HG02678 (cell line): Measurements from ENCODE around the gene C16orf74.

Experiments used
- ATAC-seq: cut with Tn5 transposase; IDR thresholded peaks from one replicate; pipeline ENCODE4 v1.9.1; 2021; ENCODE audit warnings: mild to moderate bottlenecking, moderate library complexity; ENCODE audit not compliant: unreplicated experiment

Gene C16orf74

DNA sequence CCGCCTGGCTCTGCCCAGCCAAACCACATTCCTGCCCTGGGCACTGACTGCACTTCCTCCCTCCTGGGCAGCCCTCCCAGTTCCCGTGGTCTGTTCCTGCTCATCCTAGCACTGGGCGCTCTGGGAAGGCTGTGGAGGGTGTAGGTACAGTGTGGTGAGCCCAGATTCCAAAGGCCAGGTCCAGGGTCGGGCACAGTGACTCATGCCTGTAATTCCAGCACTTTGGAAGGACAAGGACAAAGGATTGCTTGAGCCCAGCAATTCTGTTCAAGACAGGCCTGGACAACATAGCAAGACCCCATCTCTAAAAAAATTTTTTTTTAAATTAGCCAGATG, 30.6 kb downstream of the C16orf74 start:
- no peak for ATAC-seq

DNA sequence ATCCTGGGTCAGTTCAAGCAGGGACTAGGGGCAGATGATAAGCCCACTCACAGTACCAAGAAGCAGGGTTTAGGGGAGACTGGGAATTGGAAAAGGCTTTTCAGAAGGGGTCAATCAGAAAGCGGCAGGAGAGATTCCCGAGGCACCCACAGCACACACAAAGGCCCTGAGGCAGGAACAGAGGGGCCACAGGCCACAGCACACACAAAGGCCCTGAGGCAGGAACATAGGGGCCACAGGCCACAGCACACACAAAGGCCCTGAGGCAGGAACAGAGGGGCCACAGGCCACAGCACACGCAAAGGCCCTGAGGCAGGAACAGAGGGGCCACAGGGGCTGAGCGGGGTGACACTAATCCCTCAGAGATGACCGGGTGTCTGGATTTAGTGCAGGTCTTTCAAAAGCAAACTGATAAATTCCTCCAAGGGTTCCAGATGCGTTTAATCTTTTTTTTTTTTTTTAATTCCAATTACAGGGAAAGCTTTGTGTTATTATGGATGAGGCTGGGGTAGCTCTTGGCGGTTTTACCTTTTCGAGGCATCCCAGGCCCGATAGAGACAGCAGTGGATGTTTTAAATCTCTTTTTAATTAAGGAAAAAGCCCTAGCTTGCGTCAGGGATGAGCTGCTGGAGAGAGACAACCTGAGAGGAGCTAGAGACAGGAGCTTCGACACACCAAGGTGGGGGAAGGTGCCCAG, 31.1 kb downstream of the C16orf74 start:
- no peak for ATAC-seq

DNA sequence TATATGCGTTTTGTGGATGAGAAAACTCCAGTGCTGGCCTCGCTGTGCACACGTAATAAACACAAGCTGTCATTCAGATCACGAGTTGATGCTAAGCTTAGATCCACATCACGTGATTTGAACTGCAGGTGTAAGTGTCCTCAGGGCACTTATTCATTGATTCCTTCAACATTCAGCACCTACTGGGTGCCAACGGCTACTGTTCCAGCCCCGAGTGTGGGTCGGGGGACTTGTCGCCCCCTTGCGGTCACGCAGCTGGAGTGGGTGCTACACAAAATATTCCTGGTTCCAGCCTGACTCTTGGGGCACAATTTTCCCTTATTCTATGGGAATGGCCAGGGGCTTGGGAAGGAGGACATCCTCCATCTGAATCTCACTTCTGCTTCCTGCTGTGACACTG, 32.2 kb downstream of the C16orf74 start:
- no peak for ATAC-seq

DNA sequence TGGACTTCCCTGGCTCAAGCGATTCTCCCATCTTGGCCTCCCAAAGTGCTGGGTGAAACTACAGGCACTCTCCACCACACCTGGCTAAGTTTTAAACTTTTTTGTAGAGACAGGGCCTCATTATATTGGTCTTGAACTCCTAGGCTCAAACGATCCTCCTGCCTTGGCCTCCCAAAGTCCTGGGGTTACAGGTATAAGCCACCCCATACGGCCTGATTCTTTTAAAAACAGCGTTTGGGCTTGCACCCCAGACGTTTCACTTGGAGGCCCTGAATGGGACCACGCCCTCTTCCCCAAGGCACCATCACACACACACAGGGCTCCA, 32.8 kb downstream of the C16orf74 start:
- ATAC-seq: no peak

DNA sequence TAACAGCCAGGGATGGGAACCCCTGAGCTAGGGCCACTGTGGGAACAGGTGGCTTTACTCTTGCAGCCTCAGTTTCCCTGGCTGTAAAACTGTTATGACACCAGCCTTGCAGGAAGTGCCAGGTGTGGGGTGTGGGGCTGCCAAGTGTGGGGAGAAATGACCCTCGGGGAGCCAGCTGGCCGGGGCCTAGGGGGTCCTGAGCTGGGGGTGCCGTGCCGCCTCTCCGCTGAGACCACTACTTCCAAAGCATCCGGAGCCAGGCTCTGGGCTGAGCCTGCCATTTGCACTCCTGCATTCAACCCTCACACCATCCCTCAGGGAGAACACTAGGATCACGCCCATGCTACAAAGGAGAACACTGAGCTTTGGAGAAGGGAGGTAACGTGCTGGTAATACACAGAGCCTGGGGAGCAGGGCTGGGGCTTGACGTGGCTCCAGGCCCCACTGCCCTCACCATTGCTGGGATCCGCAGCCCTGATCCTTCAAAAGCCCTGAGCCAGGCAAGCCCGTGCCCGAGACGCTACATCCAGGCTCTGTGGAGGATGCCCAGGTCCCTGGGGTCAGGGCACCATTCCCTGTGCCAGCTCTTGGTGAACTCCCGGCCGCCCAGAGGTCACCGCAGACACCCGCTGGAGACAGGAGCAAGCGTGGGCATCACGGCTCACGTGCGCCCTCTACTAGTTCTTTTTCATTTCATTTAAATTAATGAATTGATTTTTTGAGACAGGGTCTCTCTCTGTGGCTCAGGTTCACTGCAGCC, 33.3 kb downstream of the C16orf74 start:
- no peak for ATAC-seq

DNA sequence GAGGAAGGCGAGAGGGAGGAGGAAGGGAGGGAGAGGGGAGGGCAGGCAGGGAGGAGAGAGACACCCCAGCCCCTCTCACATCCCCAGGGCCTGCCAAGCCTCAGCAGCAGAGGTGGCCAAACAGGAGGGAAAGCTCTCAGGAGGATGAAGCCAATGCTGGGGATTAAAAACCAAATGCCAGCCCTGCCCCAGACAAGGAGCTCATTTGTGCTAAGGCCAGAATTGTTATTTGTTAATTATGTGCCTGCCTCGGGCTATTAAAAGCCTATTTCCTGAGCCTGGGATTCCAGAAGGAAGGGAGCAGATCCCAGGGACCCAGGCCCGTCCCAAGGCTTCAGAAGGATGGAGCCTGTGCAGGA, 34.2 kb downstream of the C16orf74 start:
- no peak for ATAC-seq

DNA sequence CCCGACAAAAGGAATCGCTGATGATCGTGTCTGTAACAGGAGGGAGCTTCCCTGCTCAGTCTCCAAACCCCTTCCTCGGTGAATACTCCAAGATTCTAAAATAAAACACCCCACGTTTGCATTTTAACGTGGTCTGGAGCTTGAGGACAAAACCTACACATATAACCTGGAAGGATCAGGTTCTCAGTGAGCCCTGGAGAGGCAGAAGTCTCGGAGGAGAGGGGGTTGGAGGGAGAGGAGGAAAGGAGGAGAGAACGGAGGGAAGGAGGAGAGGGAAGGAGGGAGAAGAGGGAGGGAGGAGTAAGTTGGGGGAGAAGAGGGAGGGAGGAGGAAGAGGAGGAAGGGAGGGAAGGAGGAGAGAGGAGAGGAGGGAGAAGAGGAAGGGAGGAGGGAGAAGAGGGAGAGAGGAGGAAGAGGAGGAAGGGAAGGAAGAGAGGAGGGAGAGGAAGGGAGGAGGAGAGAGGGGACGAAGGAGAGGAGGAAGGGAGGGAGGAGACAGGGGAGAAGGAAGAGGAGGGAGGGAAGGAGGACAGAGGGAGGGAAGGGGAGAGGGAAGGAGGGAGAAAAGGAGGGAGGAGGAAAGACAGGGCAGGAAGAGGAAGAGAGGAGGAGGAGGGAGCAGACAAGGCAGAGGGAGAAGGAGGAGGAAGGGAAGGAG, 34.7 kb downstream of the C16orf74 start:
- no peak for ATAC-seq

DNA sequence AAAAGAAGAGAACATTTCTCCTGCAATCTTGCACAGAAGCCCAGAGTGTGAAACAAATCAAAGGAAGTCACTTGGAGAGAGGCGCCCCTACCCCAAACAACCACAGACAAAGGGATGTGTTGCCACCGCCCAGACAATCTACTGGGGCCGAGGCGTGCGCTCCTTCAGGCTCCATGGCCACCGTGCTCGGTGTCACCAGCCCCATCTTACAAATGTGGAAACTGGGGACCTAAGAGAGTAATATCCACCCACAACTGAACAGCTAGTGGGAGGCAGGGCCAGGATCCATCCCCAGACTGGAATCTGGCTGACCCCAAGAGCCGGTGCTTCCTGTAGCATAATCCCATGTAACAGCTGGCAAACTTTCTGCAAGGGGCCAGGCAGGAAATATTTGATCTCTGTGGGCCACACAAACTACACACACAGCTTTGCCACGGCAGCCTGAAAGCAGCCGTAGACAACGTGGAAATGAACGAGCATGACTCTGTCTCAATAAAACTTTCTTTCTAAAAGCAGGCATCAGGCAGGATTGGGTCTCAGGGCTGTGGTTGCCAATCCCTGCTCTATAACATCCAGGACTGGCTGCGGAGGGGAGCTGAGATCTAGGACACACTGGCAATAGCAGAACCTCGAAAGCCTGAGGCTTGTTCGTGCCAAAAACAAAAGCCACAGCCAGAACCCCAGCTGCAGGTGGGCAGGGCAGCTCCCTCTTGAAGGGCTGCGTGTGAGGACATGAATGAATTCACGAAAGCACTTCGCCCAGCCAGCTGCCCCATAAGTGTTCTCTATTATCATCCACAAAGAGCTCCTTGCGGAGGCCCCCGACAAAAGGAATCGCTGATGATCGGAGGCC, 35.5 kb downstream of the C16orf74 start:
- no peak for ATAC-seq

DNA sequence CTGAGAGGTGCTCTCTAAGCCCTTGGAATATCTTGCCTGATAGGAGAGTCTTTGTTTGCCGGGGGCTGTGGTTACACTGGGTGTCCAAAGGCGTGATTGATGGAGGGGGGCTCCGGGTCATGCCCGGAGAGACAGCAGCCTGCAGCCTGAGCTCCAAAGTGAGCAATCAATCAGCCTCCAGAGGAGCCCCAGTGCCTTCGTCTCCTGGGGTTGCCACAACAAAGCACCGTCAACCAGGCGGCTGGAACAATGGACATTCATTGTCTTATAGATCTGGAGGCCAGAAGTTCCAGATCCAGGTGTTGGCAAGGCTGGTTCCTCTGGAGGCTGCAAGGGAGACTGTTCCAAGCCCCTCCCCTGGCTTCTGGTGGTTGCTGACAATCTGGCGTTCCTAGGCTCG, 38.1 kb downstream of the C16orf74 start:
- no peak for ATAC-seq

DNA sequence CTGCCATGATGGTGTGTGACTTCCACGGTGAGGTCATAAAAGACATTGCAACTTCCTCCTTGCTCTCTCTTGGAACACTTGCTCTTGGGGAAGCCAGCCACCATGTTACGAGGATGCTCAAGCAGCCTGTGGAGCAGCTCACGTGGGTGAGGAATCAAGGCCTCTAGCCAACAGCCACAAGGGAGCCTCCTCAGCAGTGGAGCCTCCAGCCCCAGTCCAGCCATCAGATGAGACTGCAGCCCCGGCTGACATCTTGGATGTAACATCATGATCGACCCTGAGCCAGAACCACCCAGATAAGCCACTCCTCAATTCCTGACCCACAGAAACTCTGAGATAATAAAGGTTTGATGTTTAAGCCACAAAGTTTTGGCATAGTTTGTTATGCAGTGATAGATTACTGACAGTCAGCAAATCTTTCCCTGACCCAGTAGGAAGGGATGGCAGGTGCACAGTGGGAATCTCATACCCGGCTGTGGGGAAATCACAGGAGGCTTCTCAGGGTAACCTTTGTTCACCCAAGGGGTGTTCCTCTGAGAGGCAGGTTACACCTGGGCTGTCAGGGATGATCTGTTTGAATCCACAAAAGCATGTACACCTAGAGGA, 38.8 kb downstream of the C16orf74 start:
- ATAC-seq: no peak

DNA sequence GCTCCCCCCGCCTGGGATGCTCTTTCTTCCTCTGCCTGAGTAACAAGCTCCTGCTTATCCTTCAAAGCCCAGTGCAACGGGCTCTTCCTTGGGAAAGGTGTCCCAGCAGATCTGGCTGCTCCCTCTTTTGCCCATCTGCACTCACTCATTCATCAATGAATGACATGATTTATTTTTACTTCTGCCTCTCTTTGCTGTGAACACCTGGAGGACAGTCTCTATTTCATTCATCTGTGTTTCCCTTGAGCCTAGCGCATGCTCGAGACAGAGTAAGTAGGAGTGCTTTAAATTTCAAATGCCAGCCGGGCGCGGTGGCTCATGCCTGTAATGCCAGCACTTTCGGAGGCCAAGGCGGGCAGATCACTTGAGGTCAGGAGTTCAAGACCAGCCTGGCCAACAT, 40.2 kb downstream of the C16orf74 start:
- ATAC-seq: no peak

DNA sequence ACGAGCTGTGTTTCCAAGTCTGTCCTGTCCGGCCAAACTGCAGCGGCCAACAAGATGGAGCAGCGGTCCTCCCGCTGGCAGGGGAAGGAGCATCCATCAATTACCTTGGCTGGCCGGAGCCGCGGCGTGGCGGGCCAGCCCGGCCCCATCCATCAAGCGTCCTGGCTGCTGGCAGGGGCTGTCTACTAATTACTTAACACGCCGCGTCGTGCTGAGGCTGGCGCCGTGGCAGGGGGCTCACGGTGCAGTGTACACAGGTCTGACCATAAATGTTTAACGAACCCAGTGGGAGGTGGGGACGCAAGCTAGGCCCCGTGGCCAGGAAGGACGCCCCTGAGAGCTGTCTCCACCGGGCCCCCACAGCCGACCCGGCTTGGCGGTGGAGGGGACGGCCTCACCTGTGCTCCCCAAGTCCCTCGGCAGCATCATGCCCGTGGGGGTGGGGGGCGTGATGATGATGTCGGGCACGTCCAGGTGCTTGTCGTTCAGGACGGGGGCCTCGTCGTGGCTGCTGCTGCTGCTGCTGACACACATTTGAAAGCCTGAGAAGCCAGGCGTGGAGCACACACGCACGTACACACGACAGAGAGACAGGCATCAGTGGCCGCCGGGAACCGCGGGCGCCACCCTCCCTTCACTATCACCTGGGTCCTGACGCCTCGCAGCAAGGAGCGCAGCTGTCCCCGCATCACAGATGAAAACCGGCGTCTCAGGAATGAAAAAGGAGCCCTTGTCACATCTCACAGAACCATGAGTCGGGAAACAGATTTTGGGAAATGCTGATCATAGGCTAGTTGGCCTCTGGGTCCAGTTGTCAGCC, 40.9 kb downstream of the C16orf74 start:
- ATAC-seq: no peak

DNA sequence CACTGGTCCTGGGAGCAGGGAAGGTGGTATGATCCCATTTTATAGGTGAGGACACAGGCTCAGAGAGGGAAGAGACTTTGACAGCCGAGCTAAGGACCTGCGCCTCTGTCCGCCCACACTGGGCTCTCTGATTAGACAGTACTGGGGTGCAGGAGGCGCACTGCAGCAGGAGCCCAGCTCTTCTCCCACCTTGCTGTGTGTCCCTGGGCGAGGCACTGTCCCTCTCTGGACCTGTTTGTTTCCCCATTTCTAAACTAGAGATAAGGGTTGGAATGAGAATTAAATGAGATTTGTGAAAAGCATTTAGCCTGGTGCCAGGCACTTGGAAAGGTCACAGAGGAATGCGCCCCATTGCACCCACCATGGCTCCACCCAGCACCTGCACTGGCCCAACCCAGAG, 42.6 kb downstream of the C16orf74 start:
- no peak for ATAC-seq

DNA sequence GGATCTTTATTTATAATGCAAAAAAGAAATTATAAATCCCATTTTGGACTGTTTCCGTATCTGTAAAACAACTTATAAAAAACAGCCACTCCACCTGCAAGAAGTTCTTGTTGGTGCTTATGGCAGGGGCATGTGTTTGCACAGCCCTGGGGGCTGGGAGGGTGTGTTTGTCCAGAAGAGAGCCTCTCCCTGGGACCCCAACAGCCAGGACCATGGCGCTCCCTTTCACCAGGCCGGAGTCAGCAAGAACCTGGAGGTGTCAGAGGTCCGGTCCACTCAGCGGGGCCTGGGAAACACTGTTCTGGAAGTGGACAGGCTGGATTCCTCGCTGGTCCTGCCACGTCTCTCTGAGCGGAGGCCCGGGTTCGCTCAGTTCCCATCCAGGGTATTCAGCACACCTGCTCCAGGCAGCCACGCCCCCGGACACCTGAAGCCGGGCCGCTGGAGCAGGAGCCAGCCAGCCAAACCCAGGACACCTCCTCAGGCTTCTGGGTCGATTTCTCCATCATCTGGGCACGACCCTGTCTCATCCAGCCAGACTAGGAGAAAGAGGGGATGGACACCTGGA, 43.3 kb downstream of the C16orf74 start:
- no peak for ATAC-seq

DNA sequence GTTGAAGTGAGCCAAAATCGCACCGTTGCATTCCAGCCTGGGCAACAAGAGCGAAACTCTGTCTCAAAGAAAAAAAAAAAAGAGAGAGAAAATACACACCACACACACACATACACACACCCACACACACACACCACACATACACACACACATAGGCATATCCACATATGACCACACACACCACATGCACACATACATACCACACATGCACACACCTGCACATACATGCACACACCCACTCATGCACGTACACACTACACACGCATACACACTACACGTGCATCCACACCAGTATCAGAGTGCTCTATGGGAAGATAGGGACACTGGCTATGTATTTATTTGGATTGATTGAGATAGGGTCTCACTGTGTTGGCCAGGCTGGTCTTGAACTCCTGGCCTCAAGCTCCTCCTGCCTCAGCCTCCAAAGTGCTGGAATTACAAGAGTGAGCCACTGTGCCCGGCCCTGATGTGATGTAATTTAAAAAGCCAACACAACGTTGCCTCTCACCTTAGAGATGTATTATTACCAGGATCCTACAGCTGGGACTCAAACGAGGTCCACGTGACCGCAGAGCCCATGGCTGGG, 44.4 kb downstream of the C16orf74 start:
- ATAC-seq: no peak

DNA sequence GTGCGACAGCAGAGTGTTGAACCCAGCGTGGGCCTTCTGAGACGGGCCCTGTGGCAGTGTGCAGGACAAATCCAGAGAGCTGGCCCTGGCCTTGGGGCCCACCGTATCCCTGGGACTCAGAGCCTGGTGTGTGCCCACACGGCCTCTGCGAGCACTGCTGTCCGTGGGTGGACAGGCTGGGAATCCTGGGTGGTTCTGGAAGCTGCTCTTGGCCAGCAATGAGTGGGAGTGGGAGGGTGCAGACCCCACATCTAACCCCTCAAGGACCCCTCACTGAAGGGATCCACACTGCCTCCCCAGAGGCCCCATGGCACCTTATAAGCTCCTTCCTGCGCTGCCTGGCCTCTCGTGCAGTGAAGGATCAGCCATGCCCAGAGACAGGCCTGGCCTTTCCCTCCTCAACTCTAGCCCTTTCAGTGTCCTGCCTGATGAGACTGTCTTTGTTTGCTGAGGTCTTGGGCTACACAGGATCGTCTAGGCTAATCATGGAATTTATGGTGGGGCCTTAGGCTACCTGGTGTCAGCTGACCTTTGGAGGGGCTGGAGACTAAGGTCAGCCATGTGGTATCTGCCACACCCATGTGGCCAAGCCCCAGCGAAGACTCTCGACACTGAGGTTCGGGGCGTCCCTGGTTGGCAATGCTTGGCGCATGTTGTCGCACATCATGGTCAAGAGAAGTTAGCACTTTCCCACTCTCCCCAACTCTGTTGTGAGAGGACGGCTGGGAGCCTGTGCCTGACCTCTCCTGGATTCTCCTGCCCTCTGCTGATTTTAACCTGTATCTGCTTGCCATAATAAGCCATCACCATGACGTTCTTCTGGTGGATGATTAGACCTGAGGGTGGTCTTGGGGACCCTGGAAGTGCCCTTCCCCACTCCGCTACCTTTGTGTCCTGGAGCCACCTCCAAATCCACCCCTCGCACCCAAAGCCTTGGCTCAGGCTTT, 45.7 kb downstream of the C16orf74 start:
- ATAC-seq: no peak

DNA sequence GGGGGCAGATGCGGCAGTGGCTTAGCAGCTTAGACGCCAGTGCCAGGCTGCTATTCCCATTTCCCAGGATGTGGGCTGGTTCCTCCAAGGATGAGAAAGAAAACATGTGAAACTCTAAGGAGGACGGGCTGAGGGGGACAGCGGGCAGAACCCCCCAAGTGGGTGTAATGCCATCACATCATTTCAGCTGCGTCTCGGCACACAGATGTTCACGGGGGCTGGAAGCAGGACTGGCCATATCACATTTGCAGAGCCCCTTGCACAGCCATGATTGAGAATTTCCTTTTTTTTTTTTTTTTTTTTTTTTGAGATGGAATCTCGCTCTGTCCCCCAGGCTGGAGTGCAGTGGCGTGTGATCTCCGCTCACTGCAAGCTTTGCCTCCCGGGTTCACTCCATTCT, 46.9 kb downstream of the C16orf74 start:
- no peak for ATAC-seq

DNA sequence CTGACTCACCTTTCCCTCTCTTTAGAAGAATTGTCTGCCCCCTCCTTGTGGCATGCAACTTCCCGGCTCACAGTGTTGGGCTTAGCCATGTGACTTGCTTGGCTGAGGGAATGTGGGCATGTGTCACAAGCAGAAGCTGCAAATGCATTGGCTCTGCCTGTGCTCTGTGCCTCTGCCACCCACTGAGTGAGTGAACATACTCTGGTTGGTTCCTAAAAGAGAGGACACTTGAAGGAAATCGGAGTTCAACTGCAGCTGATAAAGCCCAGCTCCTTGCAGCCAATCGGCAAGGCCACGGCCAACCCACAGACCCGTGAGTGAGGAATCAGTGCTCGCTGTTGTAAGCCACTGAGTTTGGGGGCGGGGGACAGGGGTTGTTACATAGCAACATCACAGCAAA, 51.3 kb downstream of the C16orf74 start:
- no peak for ATAC-seq
